HL-60/S4 treated with phorbol 12-myristate 13-acetate at 8.2 ng/mL for 4 days and 3 days (cell line): Measurements from ENCODE around the gene GANC.
"Not testable (repeated sequence)": the region's sequence is repeated elsewhere in the genome, so short reads cannot be mapped to it uniquely, and the experiment has no call there.

Experiments used
- in situ Hi-C: fragments of 300-500 bp; cut with MboI; formaldehyde crosslinking; loops from 2 replicates; pipeline ENCODE4 v1.15.0; 2022; ENCODE audit warnings: low sequenced_read_pairs

GANC gene, protein sequence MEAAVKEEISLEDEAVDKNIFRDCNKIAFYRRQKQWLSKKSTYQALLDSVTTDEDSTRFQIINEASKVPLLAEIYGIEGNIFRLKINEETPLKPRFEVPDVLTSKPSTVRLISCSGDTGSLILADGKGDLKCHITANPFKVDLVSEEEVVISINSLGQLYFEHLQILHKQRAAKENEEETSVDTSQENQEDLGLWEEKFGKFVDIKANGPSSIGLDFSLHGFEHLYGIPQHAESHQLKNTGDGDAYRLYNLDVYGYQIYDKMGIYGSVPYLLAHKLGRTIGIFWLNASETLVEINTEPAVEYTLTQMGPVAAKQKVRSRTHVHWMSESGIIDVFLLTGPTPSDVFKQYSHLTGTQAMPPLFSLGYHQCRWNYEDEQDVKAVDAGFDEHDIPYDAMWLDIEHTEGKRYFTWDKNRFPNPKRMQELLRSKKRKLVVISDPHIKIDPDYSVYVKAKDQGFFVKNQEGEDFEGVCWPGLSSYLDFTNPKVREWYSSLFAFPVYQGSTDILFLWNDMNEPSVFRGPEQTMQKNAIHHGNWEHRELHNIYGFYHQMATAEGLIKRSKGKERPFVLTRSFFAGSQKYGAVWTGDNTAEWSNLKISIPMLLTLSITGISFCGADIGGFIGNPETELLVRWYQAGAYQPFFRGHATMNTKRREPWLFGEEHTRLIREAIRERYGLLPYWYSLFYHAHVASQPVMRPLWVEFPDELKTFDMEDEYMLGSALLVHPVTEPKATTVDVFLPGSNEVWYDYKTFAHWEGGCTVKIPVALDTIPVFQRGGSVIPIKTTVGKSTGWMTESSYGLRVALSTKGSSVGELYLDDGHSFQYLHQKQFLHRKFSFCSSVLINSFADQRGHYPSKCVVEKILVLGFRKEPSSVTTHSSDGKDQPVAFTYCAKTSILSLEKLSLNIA (N-terminal part only)

DNA sequence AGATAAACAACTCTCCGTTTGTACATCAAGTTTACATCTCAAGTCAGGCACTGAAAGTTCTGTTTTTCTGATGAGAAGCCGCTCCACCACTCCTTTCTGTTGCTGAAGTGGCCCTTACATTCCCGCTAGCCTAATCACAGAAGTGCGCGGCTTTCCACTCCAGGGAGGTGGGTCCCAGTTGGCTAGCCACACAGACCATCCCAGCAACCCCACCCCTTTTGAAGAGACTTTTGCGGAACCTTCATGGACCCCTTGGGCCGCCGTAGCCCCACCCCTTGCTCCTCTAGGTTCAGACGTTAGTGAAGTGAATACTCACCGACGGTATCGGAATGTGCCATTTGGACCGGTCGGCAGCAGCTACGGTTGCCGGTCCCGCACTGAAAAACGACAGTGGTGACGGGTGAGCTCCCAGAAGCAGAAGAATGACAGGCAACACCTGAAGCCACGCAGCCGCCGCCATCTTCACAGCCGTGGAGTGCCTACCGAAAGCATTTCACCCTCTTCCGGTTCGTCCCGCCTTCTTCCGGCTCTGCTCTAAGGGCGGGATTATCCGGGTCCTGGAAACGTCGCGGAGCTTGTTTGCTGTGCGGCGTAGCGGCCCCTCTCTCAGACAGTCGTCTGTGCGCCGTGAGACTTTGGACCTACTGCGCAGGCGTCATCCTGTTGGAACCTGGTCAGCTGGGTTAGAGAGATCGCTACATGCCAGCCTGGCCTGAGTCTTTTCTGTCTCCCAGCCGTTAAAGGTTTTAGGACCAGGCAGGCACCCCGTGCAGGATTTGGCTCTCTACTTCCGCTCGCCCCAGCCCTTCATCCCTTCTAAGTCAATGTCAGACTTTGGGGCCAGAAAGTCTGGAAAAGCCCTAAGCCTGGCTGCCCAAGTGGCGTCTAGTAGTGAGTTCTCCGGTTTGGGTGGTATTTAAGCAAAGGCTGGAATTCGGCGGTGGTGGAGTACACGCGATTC lies at the start of gene GANC, which contains the start of gene TMEM87A:
Gene GANC (plus strand): TSS at position 263 of the 961 bp plus-strand sequence. CDS start 1,281 bp downstream, outside the sequence.
Gene TMEM87A (minus strand): TSS at position 495 of the 961 bp plus-strand sequence. CDS start 35 bp downstream, at position 460.
- in situ Hi-C loops, result no loop called here

DNA sequence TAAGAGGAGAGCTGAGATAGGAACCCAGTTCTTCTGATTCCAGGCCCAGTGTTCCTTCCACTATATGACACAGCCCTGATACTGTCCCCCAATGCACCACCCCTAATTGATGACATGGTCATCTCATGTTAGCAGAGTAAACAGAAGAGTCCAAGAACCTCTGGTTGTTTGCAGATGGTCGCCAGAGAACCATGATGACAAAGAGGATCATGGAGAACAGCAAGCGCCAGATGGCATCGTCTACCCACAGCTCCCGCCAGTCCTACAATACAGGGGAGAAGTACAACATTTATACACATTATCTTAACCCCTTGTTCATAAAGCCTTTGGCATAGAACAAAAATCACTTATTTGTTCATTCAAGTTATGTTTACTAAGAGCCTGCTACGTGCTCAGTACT lies 46.4 kb upstream of the GANC start:
- in situ Hi-C loops, result no loop called here

DNA sequence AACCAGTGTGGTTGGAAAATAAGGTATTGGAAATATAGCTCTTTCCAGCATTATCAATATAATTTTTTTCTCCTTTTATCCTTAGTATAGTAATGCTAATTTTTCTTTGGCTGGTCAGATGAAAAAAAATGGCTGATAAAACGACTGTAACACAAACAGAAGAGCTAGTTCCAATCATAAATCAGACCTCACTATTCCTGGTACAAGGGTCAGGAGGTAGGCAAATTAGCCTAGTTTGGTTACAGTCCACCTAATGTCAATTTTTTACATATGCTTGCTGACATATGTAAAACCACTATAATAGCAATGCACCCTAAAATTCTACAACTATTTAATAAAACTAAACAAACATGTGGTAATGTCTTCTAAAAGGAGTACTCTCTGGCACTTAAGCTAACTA lies 45.0 kb upstream of the GANC start:
- in situ Hi-C loops, result no loop called here

DNA sequence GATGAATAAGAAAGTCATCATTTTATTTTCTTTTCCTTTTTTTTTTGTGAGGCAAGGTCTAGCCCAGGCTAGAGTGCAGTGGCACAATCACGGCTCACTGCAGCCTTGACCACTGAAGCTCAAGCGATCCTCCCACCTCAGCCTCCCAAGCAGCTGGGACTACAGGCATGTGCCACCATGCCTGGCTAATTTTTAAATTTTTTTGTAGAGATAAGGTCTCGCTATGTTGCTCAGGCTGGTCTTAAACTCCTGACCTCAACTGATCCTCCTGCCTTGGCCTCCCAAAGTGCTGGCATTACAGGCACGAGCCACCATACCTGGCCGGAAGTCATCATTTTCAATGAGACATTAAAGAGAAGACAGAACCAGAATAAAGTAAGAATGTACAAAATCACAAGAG lies 44.0 kb upstream of the GANC start:
- in situ Hi-C loops, result not testable (repeated sequence)

DNA sequence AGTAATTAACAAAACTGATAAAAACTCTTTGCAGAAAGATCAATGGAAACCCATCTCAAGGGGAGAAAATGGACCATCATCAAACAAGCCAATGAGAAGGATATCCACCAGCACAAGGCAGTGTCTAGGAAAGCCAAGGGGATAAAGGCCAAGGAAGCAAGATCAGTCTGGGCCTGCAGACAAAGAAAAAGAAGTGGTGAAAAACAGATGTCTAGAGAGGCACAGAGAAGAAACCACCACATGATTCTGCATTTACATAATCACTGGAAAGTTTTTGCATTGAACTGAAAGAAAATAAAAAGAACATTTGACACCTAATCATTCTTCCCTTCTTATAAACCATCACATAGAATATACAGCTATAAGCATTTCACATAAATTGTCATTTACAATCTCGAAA lies 41.9 kb upstream of the GANC start:
- in situ Hi-C loops, result no loop called here

DNA sequence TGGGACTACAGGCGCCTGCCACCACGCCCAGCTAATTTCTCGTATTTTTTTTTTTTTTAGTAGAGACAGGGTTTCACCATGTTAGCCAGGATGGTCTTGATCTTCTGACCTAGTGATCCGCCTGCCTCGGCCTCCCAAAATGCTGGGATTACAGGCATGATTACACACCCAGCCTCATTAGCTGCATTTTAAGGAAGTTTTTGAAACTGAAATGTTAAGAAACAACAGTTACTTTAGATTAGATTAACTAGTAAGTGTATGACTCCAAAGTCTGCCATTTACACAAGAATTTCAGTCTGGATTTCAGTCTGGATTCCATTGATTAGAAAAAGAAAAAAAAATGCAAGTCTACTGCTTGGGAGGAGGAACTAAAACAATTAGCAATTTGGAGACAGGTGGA lies 40.4 kb upstream of the GANC start:
- in situ Hi-C loops, result no loop called here

DNA sequence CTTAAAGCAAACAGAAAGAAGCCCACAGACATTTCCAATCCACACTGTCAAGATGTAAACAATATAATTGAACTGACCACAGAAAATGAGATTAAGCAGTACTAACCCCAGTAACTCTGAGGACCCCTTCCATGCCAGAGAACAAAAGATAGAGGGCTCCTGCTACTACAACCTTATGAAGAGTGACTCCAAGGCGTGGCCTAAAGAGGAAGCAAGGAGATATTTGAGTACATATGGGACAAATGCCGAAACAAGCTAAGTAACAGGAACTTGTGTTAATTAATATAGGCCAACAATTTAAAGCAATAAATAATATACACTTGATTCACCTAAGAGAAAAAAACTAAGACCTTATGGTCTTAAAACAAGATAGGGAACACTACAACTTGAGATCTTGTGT lies 39.9 kb upstream of the GANC start:
- in situ Hi-C loops, result no loop called here

DNA sequence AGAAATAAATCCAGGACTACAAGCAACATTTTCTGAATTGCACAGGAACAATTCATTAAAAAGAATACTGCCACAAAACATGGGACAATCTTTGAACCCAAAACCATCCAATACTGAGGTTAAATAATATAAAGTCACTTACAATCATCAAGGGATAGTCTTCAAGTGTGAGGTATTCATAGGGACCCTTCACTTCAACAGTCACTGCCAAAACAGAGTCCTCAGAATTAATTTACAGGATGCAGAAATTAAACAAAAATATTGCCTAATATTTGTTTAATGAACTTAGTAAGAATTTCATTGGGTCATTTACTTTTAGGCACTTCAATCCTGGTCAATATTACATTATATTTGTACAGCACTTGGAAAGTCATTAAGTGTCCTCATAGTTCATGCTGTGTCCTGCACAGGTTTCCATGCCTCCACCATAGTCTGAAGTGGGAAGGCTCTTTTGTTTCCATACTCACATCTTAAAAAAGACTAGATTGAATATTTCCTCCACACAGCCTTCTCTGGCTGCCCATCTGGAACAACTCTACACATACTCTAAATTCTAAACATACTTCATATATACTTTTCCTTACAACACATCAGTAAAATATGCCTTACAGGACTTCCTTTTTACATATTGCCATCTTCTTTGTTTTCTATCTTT lies 33.3 kb upstream of the GANC start:
- in situ Hi-C loops, result no loop called here

DNA sequence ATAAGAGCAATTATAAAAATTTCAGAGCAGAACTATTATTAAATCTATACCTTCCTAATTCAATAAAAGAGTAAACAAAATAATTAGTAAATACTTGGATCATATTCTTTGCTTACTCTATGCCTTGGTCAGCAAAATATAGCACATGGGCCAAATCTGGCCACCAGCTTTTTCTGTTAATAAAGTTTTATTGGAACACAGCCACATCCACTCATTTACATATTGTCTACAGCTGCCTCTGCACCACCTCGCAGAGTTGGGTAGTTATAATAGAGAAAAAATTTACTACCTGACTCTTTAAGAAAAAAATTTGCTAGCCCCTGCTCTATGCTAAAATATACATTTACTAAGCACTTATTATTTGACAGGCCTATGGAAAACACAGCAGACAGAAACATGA lies 32.2 kb upstream of the GANC start:
- in situ Hi-C loops, result no loop called here

DNA sequence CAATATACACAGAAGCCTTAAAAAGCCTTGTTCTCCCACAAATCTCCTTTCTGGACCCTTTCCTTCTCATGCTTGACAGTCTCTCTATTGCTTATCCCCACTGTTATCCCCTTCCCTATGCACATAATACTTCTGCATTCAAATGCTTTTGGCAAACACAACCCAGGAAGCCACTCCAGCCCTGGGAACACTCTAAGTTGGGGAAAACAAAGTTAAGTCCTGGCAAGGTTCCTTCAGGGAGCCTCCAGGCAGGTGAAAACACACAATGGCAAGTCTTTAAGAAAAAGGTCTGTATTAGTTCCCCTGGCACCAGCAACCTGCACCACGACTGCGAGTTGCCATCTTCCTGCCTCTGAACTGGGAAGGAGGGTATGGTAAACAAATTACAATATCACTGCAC lies 19.7 kb upstream of the GANC start:
- in situ Hi-C loops, result no loop called here

DNA sequence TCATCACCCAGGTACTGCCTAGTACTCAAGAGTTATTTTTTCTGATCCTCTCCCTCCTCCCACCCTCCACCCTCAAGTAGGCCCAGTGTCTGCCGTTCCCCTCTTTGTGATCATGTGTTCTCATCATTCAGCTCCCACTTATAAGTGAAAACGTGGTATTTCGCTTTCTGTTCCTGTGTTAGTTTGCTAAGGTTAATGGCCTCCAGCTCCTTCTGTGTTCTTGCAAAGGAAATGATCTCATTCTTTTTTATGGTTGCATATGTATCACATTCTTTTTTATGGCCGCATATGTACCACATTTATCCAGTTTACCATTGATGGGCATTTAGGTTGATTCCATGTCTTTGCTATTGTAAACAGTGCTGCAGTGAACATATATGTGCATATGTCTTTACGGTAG lies 8.2 kb upstream of the GANC start:
- in situ Hi-C loops, result no loop called here

DNA sequence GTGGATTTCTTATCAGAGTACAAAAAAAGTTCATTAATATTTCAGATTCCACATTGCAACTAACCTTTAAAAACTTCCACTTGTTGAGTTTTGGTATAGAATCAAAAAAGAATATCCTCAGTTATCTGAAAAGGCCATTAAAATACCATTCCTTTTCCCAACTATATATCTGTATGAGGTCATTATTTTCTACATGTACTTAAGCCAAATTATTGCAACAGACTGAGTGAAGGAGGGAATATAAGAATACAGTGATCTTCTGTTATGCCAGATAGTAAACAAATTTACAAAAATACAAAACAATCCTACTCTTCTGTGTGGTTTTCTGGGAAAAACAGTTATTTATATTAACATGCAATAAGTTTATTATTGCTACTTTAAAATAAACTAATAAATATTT lies 5.7 kb upstream of the GANC start:
- in situ Hi-C loops, result no loop called here

DNA sequence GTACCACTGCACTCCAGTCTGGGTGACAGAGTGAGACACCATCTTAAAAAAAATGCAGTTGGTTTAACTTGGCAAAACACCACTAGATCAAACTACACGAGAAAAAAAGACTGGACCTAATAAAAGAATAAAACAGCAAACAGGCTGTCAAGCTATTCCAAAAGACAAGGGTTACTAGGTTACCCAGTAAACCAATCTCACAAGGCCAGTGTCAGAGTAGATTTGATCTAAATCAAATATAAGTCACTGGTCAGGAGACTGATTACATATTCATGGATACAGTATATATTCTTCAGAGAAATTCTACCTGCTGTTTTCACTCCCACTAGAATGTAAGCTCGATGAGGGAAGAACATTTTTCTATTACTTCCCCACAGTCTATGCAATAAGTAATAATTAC lies 2.5 kb upstream of the GANC start:
- in situ Hi-C loops, result no loop called here

DNA sequence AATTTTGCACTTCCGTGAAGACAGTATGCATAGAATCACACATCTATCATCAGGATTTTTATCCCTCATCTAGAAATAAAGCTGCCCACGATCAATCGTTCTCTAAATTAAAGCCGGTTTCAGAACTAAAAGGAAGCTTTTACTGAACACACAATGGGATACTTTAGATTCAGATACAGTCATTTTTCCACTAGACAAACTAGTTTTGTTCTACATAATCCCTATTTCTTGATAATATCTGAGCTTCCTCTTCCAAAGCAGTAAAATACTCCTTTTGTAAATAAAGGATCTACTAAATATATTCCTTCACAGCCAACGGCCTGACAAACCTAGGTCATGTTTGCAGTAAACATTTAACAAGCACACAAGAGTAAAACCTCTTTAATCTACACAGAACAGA lies 2.0 kb upstream of the GANC start:
- in situ Hi-C loops, result no loop called here

DNA sequence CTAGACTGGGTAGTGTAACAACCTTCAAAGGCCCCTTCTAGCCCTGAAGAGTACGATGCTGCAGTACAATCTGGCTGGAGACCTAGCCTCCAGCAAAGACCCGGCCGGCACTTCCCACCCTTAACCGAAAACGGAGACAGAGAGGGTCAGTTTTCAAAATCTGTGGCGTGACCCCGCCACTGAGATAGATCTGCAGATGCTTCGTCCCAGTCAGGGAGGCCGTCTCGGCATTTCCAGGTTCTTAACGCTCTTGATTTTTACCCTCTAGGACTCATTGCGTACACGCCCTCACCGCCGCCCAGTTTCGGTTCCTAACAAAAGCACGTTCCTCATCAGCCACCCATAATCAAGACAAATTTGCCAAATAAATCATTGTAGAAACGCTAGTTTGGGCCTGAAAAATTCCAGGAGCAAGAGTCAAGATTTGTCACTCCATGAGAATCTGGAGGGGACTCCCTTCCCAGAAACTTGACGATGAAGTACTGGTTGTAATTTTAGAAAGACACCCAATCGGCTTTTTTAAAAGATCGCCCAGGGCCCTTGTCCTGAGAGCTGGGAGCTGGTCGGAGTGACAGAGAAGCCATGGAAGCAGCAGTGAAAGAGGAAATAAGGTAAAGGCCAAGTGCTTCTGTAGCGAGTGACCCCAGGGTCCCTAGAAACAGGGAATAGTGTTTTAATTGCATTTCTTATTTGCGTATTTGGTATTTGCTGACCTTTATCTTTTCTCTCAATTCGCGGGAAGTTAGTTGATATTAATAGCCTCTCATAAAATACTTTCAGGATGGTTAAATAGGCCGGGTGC lies 1.1 kb downstream of the GANC start:
- in situ Hi-C loops, result no loop called here

DNA sequence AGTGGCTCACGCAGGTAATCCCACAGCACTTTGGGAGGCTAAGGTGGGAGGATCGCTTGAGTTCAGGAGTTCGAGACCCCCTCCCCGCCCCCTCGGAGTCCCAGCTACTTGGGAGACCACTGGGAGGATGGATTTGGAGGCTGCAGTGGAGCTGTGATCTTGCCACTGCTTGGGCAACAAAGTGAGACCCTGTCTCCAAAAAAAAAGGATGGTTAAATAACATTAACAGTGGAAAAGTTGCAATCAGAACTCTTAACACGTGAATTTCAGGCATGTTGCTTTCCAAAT lies 1.6 kb downstream of the GANC start:
- in situ Hi-C loops, result no loop called here

DNA sequence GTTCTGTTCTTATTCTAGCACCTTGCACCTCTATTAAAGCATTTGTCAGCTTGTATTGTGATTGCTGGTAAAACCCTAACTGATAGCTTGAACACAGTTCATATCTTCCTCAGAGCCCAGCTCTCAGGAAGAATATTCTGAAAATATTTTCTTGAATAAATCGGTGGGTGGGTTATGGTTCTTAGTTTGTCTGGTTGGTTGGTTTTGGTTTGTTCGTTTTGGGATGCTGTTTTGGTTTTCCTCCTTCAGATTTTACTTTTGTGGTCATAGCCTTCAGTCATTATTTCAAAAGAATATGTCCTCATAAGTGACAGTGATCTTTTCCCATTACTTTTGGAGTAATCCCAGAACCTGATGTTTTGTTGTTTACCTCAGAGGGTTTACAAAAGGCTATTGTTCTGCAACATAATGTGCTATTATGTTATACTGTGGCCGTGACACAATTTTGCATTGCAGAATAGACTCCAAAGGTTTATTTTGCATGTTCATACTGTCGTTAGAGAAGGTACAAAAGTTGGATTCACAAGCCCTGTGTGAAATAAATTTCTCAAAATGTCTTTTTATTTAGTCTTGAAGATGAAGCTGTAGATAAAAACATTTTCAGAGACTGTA lies 2.9 kb downstream of the GANC start:
- in situ Hi-C loops, result no loop called here

DNA sequence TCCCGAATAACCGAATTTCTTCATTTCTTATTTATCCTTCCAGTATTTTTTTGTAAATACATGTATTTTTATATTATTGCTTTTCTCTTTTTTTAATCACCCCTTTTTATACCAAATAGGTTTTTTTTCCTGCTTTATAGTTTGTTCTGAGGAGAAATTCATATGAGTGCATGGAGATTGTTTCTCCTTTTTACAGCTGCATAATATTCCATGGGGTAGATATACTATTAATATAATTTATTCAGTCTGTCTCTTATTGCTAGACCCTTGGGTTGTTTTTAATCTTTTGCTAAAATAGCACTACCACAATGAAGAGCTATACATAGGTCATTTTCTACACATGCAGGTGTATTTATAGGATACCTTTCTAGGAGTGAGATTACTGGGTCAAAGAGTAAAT lies 3.8 kb downstream of the GANC start:
- in situ Hi-C loops, result no loop called here

DNA sequence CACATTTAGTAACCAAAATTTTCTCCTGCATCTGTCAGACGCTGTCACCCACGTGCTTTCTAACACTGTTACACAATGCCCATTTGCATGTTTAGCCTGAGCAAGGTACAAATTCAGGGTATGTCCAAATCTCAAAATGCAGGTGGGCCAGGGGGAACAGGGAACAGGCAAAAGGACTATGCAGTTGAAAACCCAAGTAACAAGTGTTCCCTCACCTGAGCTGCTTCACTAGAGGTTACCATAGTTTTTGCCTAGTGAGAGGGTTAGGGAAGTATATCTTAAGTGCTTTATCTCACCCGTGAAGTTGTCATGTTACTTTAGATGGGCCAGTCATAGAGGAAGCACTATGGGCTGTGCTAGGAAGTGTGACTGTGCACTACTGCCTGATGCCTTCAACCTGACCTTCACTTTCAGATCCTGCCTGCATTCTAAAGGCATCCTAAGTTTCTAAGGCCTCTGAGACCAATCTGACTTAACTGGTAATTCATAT lies 6.3 kb downstream of the GANC start:
- in situ Hi-C loops, result no loop called here
